ENCODE data around the gene DHX34. TPM values are rescaled to one million over a fixed set of nuclear protein-coding genes. Genes with fewer than 3 reads are reported as not detected.

The DHX34 gene
- total and polyA plus RNA-seq, 4 donors, result 3.1 to 11.6 (median 6.1) TPM

DNA sequence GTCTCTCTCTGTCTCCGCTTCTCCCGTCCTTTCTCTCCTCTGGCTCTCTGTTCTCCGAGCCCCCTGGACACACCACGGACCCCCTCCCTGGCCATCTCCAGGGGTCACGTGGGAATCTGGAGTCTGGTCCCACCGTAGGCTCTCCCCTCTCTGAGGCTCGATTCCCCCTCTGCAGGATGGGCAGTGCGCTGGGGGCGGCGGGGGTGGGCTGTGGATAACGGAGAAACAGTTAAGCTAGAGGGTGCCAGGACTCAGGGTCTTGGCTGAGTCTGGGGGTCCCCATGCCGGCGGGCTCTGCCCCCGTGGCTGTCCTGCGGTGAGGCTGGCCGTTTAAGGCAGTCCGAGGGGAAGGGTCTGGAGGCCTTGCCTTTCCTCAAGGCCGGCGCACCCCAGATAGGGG is 70.7 kb downstream of the DHX34 start:
- no peaks in the 10 kb centered on the region for H3K9me3 ChIP-seq (ENCODE audit: control insufficient read depth in 4 of 4, low read length in 3 of 4)
- no peak overlapping the region for H3K9ac ChIP-seq (ENCODE audit: low read depth in 1 of 2, low read length in 2 of 2)
- 12% methylated on average over 19 of the region's 19 CpGs for WGBS
- TF ChIP-seq SP1 (IDR thresholded peaks at IDR 0.05), result no peak
- TF ChIP-seq RAD21 (IDR thresholded peaks at IDR 0.05), result no peak
- TF ChIP-seq HNF4G (IDR thresholded peaks at IDR 0.05), result no peak
- TF ChIP-seq FOXA2 (IDR thresholded peaks at IDR 0.05), result no peak
- TF ChIP-seq YY1 (IDR thresholded peaks at IDR 0.05), result no peak
- TF ChIP-seq, protein P1, sequence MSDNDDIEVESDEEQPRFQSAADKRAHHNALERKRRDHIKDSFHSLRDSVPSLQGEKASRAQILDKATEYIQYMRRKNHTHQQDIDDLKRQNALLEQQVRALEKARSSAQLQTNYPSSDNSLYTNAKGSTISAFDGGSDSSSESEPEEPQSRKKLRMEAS (IDR thresholded peaks at IDR 0.05), result no peak
- no peak for TF ChIP-seq NR2F2 (IDR thresholded peaks at IDR 0.05)
- no peak for TF ChIP-seq FOXA1 (IDR thresholded peaks at IDR 0.05)
- TF ChIP-seq ZBTB33 (IDR thresholded peaks at IDR 0.05), result no peak
- TF ChIP-seq HNF4A (conservative IDR thresholded peaks at IDR 0.05), result no peak
- no peak for TF ChIP-seq JUND (IDR thresholded peaks at IDR 0.05)
- peaks cover 0 to 6% (median 2%) of the 10 kb centered on the region in 4 donors for H3K4me1 ChIP-seq (ENCODE audit: control insufficient read depth in 4 of 4, insufficient read depth in 4 of 4, low read length in 3 of 4)
- no peak overlapping the region for H3K4me3 ChIP-seq (ENCODE audit: low read depth in 1 of 3, low read length in 3 of 3)
- DNase-seq (ENCODE audit: low spot score), result no peak
- no peak overlapping the region for H3K27ac ChIP-seq (ENCODE audit: low read depth in 1 of 2, low read length in 2 of 2)
- H3K27me3 ChIP-seq (ENCODE audit: control insufficient read depth in 4 of 4, insufficient read depth in 4 of 4, low read length in 3 of 4), result peaks cover 3 to 24% (median 12%) of the 10 kb centered on the region in 4 donors
- no peaks in the 10 kb centered on the region for H3K36me3 ChIP-seq (ENCODE audit: control insufficient read depth in 4 of 4, insufficient read depth in 3 of 4, low read depth in 1 of 4, low read length in 3 of 4)

DNA sequence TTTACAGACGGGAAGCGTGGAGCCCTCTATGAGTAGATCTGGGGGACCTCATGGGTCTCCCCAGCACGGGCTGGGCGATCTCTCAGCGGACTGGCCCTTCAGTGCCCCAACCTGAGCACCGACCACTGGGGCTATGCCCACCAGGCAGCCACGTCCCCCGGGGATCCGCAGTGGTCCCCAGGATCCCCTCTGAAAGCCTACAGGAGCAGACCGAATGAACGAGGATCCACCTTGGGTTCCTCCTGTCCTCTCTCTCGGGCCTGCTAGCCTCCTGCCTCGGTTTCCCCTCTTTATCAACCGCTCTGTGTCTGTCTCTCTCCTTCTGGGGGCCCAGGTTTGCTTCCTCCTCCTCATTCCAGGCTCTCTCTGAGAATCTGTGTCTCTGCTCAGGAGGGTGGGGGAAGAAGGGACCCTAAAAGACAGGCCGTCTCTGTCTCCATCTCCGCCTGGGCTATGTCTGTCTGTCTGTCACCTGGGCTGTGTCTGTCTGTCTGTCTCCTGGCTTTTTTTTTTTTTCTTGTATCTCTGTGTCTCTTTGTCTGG is 72.2 kb downstream of the DHX34 start:
- no peaks in the 10 kb centered on the region for H3K9me3 ChIP-seq (ENCODE audit: control insufficient read depth in 4 of 4, low read length in 3 of 4)
- no peak overlapping the region for H3K27ac ChIP-seq (ENCODE audit: low read depth in 1 of 2, low read length in 2 of 2)
- peaks cover 3 to 24% (median 10%) of the 10 kb centered on the region in 4 donors for H3K27me3 ChIP-seq (ENCODE audit: control insufficient read depth in 4 of 4, insufficient read depth in 4 of 4, low read length in 3 of 4)
- peaks cover 0 to 6% (median 2%) of the 10 kb centered on the region in 4 donors for H3K4me1 ChIP-seq (ENCODE audit: control insufficient read depth in 4 of 4, insufficient read depth in 4 of 4, low read length in 3 of 4)
- no peak for TF ChIP-seq SP1 (IDR thresholded peaks at IDR 0.05)
- no peak for TF ChIP-seq HNF4G (IDR thresholded peaks at IDR 0.05)
- no peak for TF ChIP-seq JUND (IDR thresholded peaks at IDR 0.05)
- 11% methylated on average over 16 of the region's 16 CpGs for WGBS
- DNase-seq (ENCODE audit: low spot score), result no peak
- no peaks in the 10 kb centered on the region for H3K36me3 ChIP-seq (ENCODE audit: control insufficient read depth in 4 of 4, insufficient read depth in 3 of 4, low read depth in 1 of 4, low read length in 3 of 4)
- no peak overlapping the region for H3K4me3 ChIP-seq (ENCODE audit: low read depth in 1 of 3, low read length in 3 of 3)
- no peak overlapping the region for H3K9ac ChIP-seq (ENCODE audit: low read depth in 1 of 2, low read length in 2 of 2)

DNA sequence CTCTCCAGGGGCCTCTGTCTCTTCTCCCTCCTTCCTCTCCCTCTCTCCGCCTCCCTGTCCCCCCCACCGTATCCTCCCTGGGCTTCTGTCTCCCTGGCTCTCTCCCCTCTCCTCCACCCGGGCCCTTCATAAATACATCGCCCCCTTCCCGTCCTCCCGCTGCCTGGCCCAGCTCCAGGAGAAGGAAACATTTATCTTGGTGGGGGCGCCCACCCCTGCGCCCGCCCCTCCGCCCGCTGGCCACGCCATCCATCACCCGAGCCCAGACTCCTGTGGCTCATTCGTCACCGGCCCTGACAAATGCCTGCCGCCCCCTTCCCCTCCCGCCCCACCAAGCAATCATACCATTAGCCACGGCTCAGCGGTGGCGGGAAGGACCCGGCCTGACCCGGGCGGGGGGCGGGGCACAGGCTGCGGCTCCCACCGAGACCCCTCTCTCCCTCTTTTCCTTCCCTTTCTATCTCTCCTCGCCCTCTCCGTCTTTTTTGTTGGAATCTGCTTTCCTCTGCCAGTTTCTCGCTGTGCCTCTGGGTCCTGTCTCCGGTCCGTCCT is 72.8 kb downstream of the DHX34 start:
- no peaks in the 10 kb centered on the region for H3K9me3 ChIP-seq (ENCODE audit: control insufficient read depth in 4 of 4, low read length in 3 of 4)
- no peaks in the 10 kb centered on the region for H3K36me3 ChIP-seq (ENCODE audit: control insufficient read depth in 4 of 4, insufficient read depth in 3 of 4, low read depth in 1 of 4, low read length in 3 of 4)
- H3K4me1 ChIP-seq (ENCODE audit: control insufficient read depth in 4 of 4, insufficient read depth in 4 of 4, low read length in 3 of 4), result peaks cover 0 to 6% (median 2%) of the 10 kb centered on the region in 4 donors
- H3K27me3 ChIP-seq (ENCODE audit: control insufficient read depth in 4 of 4, insufficient read depth in 4 of 4, low read length in 3 of 4), result peaks cover 3 to 24% (median 9%) of the 10 kb centered on the region in 4 donors
- no peak overlapping the region for H3K9ac ChIP-seq (ENCODE audit: low read depth in 1 of 2, low read length in 2 of 2)
- 6% methylated on average over 31 of the region's 31 CpGs for WGBS
- no peak for DNase-seq (ENCODE audit: low spot score)
- H3K4me3 ChIP-seq (ENCODE audit: low read depth in 1 of 3, low read length in 3 of 3), result no peak overlapping the region
- no peak overlapping the region for H3K27ac ChIP-seq (ENCODE audit: low read depth in 1 of 2, low read length in 2 of 2)
- no peak for TF ChIP-seq GABPA (IDR thresholded peaks at IDR 0.05 in 1 of 2, conservative IDR thresholded peaks at IDR 0.05 in 1 of 2)
- no peak for TF ChIP-seq HNF4G (IDR thresholded peaks at IDR 0.05)
- TF ChIP-seq FOXA1 (IDR thresholded peaks at IDR 0.05), result no peak
- TF ChIP-seq JUND (IDR thresholded peaks at IDR 0.05), result no peak
- no peak for TF ChIP-seq SP1 (IDR thresholded peaks at IDR 0.05)
- TF ChIP-seq ZBTB33 (IDR thresholded peaks at IDR 0.05), result no peak
- no peak for TF ChIP-seq EGR1 (IDR thresholded peaks at IDR 0.05; ENCODE audit: low read depth in 2 of 2)
- no peak for TF ChIP-seq RXRA (IDR thresholded peaks at IDR 0.05)
- TF ChIP-seq, protein P2, sequence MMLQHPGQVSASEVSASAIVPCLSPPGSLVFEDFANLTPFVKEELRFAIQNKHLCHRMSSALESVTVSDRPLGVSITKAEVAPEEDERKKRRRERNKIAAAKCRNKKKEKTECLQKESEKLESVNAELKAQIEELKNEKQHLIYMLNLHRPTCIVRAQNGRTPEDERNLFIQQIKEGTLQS (IDR thresholded peaks at IDR 0.05), result no peak
- no peak for TF ChIP-seq TAF1 (conservative IDR thresholded peaks at IDR 0.05)
- TF ChIP-seq RAD21 (IDR thresholded peaks at IDR 0.05), result no peak
- TF ChIP-seq, protein P1 (IDR thresholded peaks at IDR 0.05), result no peak
- TF ChIP-seq FOXA2 (IDR thresholded peaks at IDR 0.05), result no peak
- no peak for TF ChIP-seq YY1 (IDR thresholded peaks at IDR 0.05)
- no peak for TF ChIP-seq HNF4A (conservative IDR thresholded peaks at IDR 0.05)
- TF ChIP-seq, protein P3, sequence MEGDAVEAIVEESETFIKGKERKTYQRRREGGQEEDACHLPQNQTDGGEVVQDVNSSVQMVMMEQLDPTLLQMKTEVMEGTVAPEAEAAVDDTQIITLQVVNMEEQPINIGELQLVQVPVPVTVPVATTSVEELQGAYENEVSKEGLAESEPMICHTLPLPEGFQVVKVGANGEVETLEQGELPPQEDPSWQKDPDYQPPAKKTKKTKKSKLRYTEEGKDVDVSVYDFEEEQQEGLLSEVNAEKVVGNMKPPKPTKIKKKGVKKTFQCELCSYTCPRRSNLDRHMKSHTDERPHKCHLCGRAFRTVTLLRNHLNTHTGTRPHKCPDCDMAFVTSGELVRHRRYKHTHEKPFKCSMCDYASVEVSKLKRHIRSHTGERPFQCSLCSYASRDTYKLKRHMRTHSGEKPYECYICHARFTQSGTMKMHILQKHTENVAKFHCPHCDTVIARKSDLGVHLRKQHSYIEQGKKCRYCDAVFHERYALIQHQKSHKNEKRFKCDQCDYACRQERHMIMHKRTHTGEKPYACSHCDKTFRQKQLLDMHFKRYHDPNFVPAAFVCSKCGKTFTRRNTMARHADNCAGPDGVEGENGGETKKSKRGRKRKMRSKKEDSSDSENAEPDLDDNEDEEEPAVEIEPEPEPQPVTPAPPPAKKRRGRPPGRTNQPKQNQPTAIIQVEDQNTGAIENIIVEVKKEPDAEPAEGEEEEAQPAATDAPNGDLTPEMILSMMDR (IDR thresholded peaks at IDR 0.05; ENCODE audit: low read depth, low read length, missing input control), result no peak
